Measurements from ENCODE around the gene ARHGAP19.
"Not testable (repeated sequence)": the region's sequence is repeated elsewhere in the genome, so short reads cannot be mapped to it uniquely, and the experiment has no call there.

Gene ARHGAP19

GRCh38 chr10:97321032-97321803, 28.8 kb upstream of the ARHGAP19 start:
- DNase-seq: no peak

- no peak for DNase-seq
These were observed 28.1 kb upstream of the ARHGAP19 start for GRCh38 chr10:97320480-97321031.

DNA sequence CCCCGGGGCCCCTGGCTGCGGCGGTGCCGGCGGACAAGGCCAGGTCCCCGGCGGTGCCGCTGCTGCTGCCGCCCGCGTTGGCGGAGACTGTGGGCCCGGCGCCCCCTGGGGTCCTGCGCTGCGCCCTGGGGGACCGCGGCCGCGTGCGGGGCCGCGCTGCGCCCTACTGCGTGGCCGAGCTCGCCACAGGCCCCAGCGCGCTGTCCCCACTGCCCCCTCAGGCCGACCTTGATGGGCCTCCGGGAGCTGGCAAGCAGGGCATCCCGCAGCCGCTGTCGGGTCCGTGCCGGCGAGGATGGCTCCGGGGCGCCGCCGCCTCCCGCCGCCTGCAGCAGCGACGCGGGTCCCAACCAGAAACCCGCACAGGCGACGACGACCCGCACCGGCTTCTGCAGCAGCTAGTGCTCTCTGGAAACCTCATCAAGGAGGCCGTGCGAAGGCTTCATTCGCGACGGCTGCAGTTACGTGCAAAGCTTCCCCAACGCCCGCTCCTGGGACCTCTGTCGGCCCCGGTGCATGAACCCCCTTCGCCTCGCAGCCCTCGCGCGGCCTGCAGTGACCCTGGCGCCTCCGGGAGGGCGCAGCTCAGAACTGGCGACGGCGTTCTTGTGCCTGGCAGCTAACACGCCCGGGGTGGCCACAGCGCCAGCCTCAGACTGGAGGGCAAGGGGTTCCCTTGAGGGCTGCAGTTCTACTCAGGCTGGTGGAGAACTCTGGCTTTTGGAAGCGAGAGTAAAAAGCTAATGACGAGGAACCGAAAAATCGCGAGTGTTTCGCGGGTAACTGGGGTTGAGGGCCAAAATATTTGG, 27.4 kb upstream of the ARHGAP19 start:
- DNase-seq: peak; percentile 4 to 62

DNA sequence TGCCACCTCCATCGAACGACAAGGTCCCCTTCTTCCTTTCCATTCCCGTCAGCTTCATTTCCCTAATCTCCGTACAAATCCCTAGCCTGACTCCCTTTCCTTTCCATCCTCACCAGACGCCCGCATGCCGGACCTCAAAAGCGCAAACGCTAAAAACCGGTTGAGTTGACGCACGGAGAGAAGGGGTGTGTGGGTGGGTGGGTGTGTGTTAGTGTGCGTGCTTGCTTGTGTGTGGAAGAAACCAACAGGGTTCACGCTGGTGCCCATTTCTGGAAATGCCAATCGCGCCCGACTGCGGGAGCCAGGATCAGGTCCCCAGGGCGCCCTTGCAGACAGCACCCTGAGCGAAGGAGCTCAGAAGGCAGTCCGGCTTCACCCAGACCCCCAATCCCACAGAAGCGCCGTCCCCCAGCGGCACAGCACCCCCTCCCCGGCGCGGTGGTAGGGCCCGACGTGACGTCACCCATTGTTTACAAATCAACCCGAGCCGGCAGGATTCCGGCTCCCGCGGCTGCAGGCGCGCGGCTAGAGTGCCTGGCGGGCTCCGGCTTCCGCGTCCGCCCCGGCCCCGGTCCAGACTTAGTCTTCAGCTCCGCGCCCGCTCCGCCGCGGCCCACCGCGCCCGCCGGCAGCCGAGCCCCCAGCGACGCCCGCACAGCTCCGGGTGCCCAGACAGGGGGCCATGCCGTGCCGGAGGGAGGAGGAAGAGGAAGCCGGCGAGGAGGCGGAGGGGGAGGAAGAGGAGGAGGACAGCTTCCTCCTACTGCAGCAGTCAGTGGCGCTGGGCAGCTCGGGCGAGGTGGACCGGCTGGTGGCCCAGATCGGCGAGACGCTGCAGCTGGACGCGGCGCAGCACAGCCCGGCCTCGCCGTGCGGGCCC, 26.6 kb upstream of the ARHGAP19 start, which contains the start of gene FRAT1:
Gene FRAT1 (plus strand): TSS at position 500 of the 880 bp plus-strand sequence. CDS start 183 bp downstream, at position 683.
- peak; percentile 51 to 81 for DNase-seq

GRCh38 chr10:97314671-97315070, 22.2 kb upstream of the ARHGAP19 start:
- no peak for DNase-seq

DNA sequence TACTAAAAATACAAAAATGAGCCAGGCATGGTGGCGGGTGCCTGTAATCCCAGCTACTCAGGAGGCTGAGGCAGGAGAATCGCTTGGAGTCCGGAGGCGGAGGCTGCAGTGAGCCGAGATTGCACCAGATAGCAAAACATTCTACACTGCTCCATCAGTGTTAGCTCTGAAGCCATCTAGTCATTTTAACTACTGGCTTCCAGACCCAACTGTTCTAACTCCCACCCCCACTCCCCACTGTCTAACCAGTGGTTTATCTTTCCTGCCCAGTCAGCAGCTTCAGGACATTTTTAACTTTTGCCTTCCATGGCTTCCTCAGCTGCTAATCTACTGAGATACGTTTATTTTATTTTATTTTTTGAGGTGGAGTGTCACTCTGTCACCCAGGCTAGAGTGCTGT, 20.5 kb upstream of the ARHGAP19 start:
- DNase-seq: no peak

DNA sequence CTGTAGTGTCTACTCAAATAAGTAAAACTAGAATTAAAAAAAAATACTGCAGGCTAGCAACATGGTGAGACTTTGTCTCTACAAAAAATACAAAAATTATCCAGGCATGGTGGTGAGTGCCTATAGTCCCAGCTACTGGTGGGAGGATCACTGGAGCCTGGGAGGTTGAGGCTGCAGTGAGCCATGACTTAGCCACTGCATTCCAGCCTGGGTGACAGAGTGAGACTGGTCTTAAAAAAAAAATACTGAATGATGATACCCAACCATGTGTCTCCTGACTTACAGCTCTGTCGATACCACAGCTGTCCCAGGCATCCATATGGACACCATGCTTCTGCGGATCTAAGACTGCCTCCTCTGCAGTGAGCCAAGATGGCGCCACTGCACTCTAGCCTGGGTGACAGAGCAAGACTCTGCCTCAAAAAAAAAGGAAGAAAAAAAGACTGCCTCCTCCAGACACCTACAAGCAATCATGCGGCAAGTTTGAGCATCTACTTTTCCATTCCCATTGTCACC, 18.7 kb upstream of the ARHGAP19 start:
- no peak for DNase-seq

GRCh38 chr10:97307866-97308780, 15.7 kb upstream of the ARHGAP19 start:
- no peak for DNase-seq

DNA sequence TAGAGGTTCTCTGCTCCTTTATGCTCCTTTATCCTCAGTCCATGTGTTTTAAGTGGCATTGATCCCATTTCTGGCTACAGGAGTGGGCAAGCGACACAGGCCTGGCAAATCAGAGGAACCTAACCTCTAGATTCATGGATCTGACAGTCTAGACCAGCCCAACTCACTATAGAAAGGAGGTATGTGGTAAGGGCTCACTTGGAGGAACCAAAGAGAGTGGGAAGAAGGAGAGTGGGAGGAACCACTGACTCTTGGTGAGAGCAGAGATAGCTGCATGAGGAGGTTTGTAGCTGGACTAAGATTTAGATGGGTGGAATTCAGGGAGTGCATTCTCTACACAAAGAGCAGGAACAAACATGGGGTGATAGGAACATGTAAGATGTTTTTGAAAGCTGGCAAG, 15.0 kb upstream of the ARHGAP19 start:
- DNase-seq: no peak

GRCh38 chr10:97302088-97302791, 9.8 kb upstream of the ARHGAP19 start:
- no peak for DNase-seq

- no peak for DNase-seq
These were observed 8.5 kb upstream of the ARHGAP19 start for GRCh38 chr10:97300980-97301379.

DNA sequence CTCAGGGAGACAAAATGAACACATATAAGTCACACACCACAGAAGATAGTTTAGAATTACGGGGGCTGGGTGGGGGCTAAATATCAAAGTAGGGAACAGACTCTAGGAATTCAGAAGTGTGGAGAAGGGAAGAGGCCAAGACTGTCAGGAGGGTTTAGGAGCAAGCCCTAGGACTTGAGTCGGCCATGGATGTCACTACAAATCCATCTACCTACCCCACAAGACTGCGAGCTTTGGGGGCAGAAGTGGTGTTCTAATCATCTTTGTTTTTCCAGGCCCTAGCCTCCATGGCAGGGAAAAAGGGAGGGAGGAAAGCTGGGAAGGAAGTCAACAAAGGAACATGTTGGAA, 5.8 kb upstream of the ARHGAP19 start:
- no peak for DNase-seq

DNA sequence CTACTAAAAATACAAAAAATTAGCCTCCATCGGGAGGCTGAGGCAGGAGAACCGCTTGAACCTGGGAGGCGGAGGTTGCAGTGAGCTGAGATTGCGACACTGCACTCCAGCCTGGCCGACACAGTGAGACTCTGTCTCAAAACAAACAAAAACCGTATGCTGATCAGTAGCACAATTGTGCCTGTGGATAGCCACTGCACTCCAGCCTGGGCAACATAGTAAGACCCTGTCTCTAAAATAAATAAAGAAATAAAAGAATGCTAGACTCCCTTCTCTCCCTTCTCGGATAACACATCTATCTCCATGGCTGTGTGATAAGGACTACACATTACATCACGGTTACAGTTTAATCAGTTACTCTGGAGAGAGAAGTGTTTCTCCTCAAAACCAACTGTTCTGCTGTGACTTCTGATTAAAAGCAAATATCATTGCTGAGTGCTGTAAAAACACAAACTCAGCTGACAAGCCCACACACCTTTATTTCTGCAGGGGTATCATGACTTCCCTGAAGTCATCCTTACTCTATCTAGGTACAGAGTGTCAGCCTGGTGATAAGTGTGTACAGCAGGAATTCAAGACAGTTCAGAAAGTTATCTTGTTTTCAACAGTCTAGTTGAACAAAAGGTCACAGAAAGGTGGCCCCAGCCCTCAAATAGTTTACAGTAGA, 5.3 kb upstream of the ARHGAP19 start:
- no peak for DNase-seq

DNA sequence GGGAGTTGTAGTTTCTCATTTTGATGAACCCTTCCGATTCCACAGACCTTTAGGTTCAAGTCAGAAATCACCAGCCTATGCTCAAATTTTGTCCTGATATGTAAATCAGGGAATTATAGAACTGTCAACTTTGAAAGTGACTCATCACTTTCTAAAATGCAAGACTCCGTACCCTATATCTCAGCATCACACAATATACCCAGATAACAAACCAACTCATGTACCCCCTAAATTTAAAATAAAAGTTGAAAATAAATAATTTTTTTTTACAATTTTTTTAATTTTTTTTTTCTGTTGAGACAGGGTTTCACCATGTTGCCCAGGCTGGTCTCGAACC, 393 bp upstream of the ARHGAP19 start:
- DNase-seq: no peak

- peak in 1 of 2 experiments; percentile 27 for DNase-seq
These were observed 910 bp downstream of the ARHGAP19 start for GRCh38 chr10:97291357-97292096.

DNA sequence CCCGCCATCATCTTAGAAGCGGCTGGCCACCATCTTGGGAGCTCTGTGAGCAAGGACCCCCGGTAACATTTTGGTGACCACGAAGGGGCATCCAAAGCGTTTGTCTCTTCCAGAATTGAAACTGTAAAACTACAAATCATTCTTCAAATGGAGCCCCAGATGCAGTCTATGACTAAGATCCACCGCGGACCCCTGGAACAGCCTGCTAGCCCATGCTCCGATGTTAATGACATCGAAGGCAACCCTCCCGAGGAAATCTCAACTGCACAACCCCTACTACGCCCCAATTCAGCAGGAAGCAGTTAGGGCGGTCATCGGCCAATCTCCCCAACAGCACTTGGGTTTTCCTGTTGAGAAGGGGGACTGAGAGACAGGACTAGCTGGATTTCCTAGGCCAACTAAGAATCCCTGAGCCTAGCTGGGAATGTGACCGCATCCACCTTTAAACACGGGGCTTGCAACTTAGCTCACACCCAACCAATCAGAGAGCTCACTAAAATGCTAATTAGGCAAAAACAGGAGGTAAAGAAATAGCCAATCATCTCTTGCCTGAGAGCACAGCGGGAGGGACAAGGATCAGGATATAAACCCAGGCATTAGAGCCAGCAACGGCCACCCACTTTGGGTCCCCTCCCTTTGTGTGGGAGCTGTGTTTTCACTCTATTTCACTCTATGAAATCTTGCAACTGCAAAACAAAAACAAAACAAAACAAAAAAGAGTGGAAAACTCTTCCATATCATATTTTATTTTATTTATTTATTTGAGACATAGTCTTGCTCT, 1.7 kb downstream of the ARHGAP19 start:
- not testable (repeated sequence) for DNase-seq

- DNase-seq: not testable (repeated sequence)
These were observed 2.4 kb downstream of the ARHGAP19 start for GRCh38 chr10:97290076-97290475.

DNA sequence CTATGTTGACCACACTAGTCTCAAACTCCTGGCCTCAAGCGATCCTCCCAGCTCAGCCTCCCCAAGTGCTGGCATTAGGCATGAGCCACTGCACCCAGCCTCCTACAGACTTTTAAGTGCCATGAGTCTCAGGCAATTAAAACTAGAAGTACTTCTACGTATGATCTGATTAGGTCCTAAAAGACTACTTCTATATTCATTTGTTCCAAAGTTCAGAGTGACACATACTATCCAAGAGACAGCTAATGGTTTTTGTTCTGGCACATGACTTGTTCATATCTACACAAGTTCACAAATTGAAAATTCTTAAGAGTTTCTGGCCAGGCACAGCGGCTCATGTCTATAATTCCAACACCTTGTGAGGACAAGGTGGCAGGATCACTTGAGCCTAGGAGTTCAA, 11.7 kb downstream of the ARHGAP19 start:
- DNase-seq: no peak

All from NCI-H526 (cell line).